Measurements from ENCODE around the gene METTL4. TPM values are rescaled to one million over a fixed set of nuclear protein-coding genes. Genes with fewer than 3 reads are reported as not detected.
A peak's percentile ranks its signal among the peaks of the same experiment; 100 is the strongest.
"Not testable (repeated sequence)": the region's sequence is repeated elsewhere in the genome, so short reads cannot be mapped to it uniquely, and the experiment has no call there.

The METTL4 gene
- total and polyA plus RNA-seq, 2 experiments from 2014 or later: 7.6 to 16.0 TPM

DNA sequence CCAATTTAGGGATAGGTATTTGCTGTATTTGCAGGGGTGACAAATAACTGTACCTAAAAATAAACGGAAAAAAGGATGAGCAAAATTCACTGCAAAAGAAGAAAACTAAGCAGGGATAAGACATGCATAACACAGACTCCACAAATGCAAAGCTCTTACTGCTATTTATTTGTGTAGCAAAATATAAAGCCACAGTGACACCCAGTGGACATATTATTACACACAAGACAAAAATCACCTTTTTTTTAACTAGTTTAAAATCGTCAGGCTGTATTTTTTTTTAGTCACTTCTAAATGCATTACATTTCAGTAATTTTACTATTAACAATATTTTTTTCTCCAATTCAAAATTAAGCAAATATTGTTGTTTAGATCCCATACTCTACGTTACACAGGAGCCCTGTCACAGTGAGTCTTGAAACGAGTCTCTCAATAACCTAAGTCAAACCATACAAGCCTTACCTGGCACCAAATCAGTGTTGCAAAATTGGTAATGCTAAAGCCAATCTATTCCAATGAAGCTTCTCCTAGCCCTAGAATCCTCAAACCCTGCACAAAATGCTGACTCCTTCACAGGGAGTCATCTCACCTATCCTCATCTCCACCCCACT lies 23.7 kb downstream of the METTL4 start:
- Histone ChIP-seq H4K20me1 (ENCODE audit: insufficient read depth, poor library complexity, severe bottlenecking) (no peaks in the 10 kb centered on the region), H3K9me2 (replicated peaks; ENCODE audit: insufficient read depth) (no peaks in the 10 kb centered on the region), H3K4me2 (no peak overlapping the region), H3K9me3 (ENCODE audit: low read depth) (no peaks in the 10 kb centered on the region), H3K79me2 (no peaks in the 10 kb centered on the region), H3K27me3 (no peaks in the 10 kb centered on the region), H2AFZ (no peak overlapping the region), H3K4me3 (no peak overlapping the region), H3K4me1 (ENCODE audit: insufficient read depth) (no peaks in the 10 kb centered on the region), H3K27ac (no peak overlapping the region), H3K36me3 (replicated peaks; ENCODE audit: insufficient read depth, low read depth) (no peaks in the 10 kb centered on the region)
- TF ChIP-seq EZH2 (IDR thresholded peaks at IDR 0.05; ENCODE audit: borderline replicate concordance) (no peak), EZH2phosphoT487 (IDR thresholded peaks at IDR 0.05; ENCODE audit: low read depth, severe bottlenecking, unreplicated experiment) (no peak)
- TF ChIP-seq, protein P1, sequence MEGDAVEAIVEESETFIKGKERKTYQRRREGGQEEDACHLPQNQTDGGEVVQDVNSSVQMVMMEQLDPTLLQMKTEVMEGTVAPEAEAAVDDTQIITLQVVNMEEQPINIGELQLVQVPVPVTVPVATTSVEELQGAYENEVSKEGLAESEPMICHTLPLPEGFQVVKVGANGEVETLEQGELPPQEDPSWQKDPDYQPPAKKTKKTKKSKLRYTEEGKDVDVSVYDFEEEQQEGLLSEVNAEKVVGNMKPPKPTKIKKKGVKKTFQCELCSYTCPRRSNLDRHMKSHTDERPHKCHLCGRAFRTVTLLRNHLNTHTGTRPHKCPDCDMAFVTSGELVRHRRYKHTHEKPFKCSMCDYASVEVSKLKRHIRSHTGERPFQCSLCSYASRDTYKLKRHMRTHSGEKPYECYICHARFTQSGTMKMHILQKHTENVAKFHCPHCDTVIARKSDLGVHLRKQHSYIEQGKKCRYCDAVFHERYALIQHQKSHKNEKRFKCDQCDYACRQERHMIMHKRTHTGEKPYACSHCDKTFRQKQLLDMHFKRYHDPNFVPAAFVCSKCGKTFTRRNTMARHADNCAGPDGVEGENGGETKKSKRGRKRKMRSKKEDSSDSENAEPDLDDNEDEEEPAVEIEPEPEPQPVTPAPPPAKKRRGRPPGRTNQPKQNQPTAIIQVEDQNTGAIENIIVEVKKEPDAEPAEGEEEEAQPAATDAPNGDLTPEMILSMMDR (IDR thresholded peaks at IDR 0.05; ENCODE audit: poor library complexity): peak; percentile 74
- peak; percentile 78 for DNase-seq (ENCODE audit: low spot score)
- WGBS (ENCODE audit: low lambda C conversion rate, missing lambda C conversion rate): 60% methylated on average over 4 of the region's 4 CpGs

GRCh38 chr18:2545155-2545554 lies 26.1 kb downstream of the METTL4 start:
- no peaks in the 10 kb centered on the region for H4K20me1 ChIP-seq (ENCODE audit: insufficient read depth, poor library complexity, severe bottlenecking)
- H3K9me3 ChIP-seq (ENCODE audit: low read depth): no peaks in the 10 kb centered on the region
- H3K4me3 ChIP-seq: no peak overlapping the region
- H2AFZ ChIP-seq: no peak overlapping the region
- no peak for DNase-seq (ENCODE audit: low spot score)
- H3K79me2 ChIP-seq: no peaks in the 10 kb centered on the region
- H3K27ac ChIP-seq: no peak overlapping the region
- no peaks in the 10 kb centered on the region for H3K36me3 ChIP-seq (replicated peaks; ENCODE audit: insufficient read depth, low read depth)
- H3K27me3 ChIP-seq: no peaks in the 10 kb centered on the region
- H3K4me1 ChIP-seq (ENCODE audit: insufficient read depth): no peaks in the 10 kb centered on the region
- WGBS (ENCODE audit: low lambda C conversion rate, missing lambda C conversion rate): 89% methylated on average over 2 of the region's 2 CpGs
- H3K9me2 ChIP-seq (replicated peaks; ENCODE audit: insufficient read depth): no peaks in the 10 kb centered on the region
- H3K4me2 ChIP-seq: no peak overlapping the region
- no peak for TF ChIP-seq EZH2 (IDR thresholded peaks at IDR 0.05; ENCODE audit: borderline replicate concordance)
- TF ChIP-seq, protein P1 (IDR thresholded peaks at IDR 0.05; ENCODE audit: poor library complexity): no peak
- TF ChIP-seq EZH2phosphoT487 (IDR thresholded peaks at IDR 0.05; ENCODE audit: low read depth, severe bottlenecking, unreplicated experiment): no peak

DNA sequence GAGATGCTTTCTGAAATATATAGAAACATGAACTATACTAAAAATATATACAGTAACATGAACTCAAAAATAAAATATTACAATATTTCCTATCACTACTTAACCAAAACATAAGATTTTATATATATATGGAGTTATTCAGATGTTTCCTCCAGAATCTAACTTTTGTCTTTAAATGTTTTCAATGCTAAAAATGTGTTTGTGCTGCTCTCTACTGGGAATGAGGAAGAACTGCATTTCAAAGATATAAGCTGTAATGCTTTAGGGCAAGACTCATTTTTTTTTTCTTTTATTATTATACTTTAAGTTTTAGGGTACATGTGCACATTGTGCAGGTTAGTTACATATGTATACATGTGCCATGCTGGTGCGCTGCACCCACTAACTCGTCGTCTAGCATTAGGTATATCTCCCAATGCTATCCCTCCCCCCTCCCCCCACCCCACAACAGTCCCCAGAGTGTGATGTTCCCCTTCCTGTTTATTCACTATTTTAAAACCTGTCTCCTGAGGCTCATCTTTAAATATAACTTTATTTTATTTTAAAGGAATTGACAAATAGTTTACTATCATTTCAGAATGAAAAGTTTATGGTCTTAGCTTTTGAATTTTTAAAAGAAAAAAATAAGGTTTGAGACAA lies 29.3 kb downstream of the METTL4 start:
- WGBS (ENCODE audit: low lambda C conversion rate, missing lambda C conversion rate): 0% methylated on average over 1 of the region's 3 CpGs
- H3K79me2 ChIP-seq: not testable (repeated sequence)

More for the DNA sequence above, 29.3 kb downstream of the METTL4 start:
- DNase-seq (ENCODE audit: low spot score): peak; percentile 39
- not testable (repeated sequence) for H3K9me3 ChIP-seq (ENCODE audit: low read depth); H3K27ac ChIP-seq; H4K20me1 ChIP-seq (ENCODE audit: insufficient read depth, poor library complexity, severe bottlenecking); H3K4me2 ChIP-seq; H2AFZ ChIP-seq; H3K36me3 ChIP-seq (replicated peaks; ENCODE audit: insufficient read depth, low read depth); H3K9me2 ChIP-seq (replicated peaks; ENCODE audit: insufficient read depth); H3K27me3 ChIP-seq; H3K4me3 ChIP-seq; H3K4me1 ChIP-seq (ENCODE audit: insufficient read depth)
- TF ChIP-seq, protein P1 (IDR thresholded peaks at IDR 0.05; ENCODE audit: poor library complexity): peak; percentile 83
